SH-SY5Y (cell line): Measurements from ENCODE around the gene KAT6B.

ENCODE experiments used
- GATA2 ChIP-seq: IDR thresholded peaks from 2 replicates; pipeline ENCODE4 v1.6.1; 2011; ENCODE audit warnings: mild to moderate bottlenecking, low read depth, low read length
- GATA3 ChIP-seq: IDR thresholded peaks from 2 replicates; pipeline ENCODE4 v1.6.1; 2011; ENCODE audit warnings: low read depth, mild to moderate bottlenecking, low read length, moderate library complexity

GRCh38 chr10:75008952-75009351, 182.6 kb downstream of the KAT6B start:
- TF ChIP-seq GATA2: no peak
- no peak for TF ChIP-seq GATA3
